Smooth muscle cell (in vitro differentiated cells): ENCODE data around the gene SBK3. TPM values are rescaled to one million over a fixed set of nuclear protein-coding genes. Genes with fewer than 3 reads are reported as not detected.

Experiments
- DNase-seq: peaks from one replicate; lab custom pipeline; 2025; ENCODE audit not compliant: unreplicated experiment; lab: John Stamatoyannopoulos, UW
- H2AFZ ChIP-seq: fragments of 200-600 bp; sonication (generic); 2 replicates; pipeline ENCODE4 v1.6.0; 2016; ENCODE audit warnings: antibody characterized with exemption, low read depth, mild to moderate bottlenecking
- H3F3A ChIP-seq: fragments of 200-600 bp; sonication (generic); 2 replicates; pipeline ENCODE4 v1.6.0; 2017; ENCODE audit warnings: antibody characterized with exemption, low read depth
- H3K27ac ChIP-seq: fragments of 200-600 bp; sonication (generic); 2 replicates; pipeline ENCODE4 v1.5.1; 2016; ENCODE audit warnings: low read depth, mild to moderate bottlenecking
- H3K27me3 ChIP-seq: fragments of 200-600 bp; sonication (generic); 2 replicates; pipeline ENCODE4 v1.6.1; 2016; ENCODE audit warnings: low read depth, mild to moderate bottlenecking
- H3K36me3 ChIP-seq: fragments of 200-600 bp; sonication (generic); 2 replicates; pipeline ENCODE4 v1.5.1; 2016; ENCODE audit warnings: low read depth
- H3K4me1 ChIP-seq: fragments of 200-600 bp; sonication (generic); 2 replicates; pipeline ENCODE4 v1.5.1; 2016; ENCODE audit warnings: low read depth
- H3K4me2 ChIP-seq: fragments of 200-600 bp; sonication (generic); 2 replicates; pipeline ENCODE4 v1.6.0; 2016; ENCODE audit warnings: mild to moderate bottlenecking
- H3K4me3 ChIP-seq: fragments of 200-600 bp; sonication (generic); 2 replicates; pipeline ENCODE4 v1.5.1; 2016; ENCODE audit warnings: mild to moderate bottlenecking
- H3K79me2 ChIP-seq: fragments of 200-600 bp; sonication (generic); 2 replicates; pipeline ENCODE4 v1.6.0; 2016; ENCODE audit warnings: low read depth, mild to moderate bottlenecking
- H3K9ac ChIP-seq: fragments of 200-600 bp; sonication (generic); 2 replicates; pipeline ENCODE4 v1.6.0; 2016; ENCODE audit warnings: low read depth
- H3K9me3 ChIP-seq: fragments of 200-600 bp; sonication (generic); replicated peaks from 2 replicates; pipeline ENCODE4 v1.5.1; 2016; ENCODE audit warnings: low read depth
- H4K20me1 ChIP-seq: fragments of 200-600 bp; sonication (generic); 2 replicates; pipeline ENCODE4 v1.6.0; 2016; ENCODE audit warnings: low read depth
- WGBS: methylation state at CpG from one replicate; pipeline ENCODE4 v1.1.7; 2016; ENCODE audit warnings: low lambda C conversion rate; 5-methylcytosine and 5-hydroxymethylcytosine counted together
- polyA plus RNA-seq: library from polyadenylated mRNA; unstranded; fragments of >200 nt; fragmentation: Nextera tagmentation; extraction: Ambion mirVana; gene quantifications from 2 replicates; pipeline ENCODE4 v1.2.1, GENCODE V29; 2016
- total RNA-seq: library from RNA; depleted of rRNA; stranded (reverse); fragments of >200 nt; gene quantifications from 2 replicates; pipeline ENCODE4 v1.2.3, GENCODE V29; 2014
- TF ChIP-seq, protein P1 (sequence below): fragments of 200-600 bp; sonication (generic); IDR thresholded peaks from 2 replicates; pipeline ENCODE4 v1.5.1; 2017; ENCODE audit warnings: borderline replicate concordance, mild to moderate bottlenecking, antibody characterized with exemption; ENCODE audit not compliant: insufficient read depth, poor library complexity, severe bottlenecking

The SBK3 gene
- total and polyA plus RNA-seq, 2 experiments from 2014 or later = not detected

DNA sequence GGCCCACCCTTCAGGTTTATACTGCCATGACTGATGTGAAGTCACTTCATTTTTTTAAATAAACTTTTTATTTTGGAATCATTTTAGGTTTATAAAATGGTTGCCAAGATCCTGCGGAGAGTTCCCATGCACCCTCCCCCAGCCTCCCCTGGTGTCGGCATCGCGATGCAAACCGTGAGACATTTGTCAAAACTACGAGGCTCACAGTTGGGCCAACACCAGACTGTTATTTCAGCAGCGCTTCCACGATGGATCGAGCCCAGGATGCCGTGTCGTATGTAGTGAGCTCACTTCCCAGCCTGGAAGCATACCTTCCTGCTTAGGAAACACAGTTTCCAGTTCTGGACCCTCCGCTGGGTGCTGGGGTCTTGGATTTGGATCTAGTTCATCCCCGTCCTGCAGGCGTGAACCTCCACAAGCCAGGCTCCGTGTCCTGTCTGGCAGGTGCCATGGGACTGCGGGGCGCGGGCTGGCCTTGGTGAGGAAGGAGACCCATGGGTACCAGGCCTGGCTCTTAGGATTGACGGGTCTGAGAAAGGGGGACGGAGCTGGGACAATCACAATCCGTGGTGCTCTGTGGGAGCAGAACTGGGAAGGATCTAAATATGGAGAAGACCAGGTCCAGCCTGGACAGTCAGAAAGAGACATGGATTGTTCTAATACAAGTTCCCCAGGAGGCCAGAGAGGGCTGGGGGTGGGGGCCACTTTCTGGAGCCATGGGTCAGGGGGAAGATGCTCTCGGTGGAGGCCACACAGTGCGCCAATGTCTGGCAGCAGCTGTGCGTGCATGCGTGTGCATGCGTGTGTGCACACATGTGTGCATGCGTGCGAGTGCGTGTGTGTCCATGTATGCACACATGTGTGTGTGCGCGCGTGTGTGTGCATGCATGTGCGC lies 6.0 kb downstream of the SBK3 start:
- Histone ChIP-seq H3K4me2 (no peak overlapping the region), H3K4me3 (no peak overlapping the region), H3K4me1 (no peaks in the 10 kb centered on the region), H3K27ac (no peak overlapping the region), H3K27me3 (no peaks in the 10 kb centered on the region), H3K9me3 (no peaks in the 10 kb centered on the region), H2AFZ (no peak overlapping the region), H3K9ac (no peak overlapping the region), H3K36me3 (no peaks in the 10 kb centered on the region), H3K79me2 (no peaks in the 10 kb centered on the region), H3F3A (no peaks in the 10 kb centered on the region), H4K20me1 (no peaks in the 10 kb centered on the region)
- TF ChIP-seq, protein P1, sequence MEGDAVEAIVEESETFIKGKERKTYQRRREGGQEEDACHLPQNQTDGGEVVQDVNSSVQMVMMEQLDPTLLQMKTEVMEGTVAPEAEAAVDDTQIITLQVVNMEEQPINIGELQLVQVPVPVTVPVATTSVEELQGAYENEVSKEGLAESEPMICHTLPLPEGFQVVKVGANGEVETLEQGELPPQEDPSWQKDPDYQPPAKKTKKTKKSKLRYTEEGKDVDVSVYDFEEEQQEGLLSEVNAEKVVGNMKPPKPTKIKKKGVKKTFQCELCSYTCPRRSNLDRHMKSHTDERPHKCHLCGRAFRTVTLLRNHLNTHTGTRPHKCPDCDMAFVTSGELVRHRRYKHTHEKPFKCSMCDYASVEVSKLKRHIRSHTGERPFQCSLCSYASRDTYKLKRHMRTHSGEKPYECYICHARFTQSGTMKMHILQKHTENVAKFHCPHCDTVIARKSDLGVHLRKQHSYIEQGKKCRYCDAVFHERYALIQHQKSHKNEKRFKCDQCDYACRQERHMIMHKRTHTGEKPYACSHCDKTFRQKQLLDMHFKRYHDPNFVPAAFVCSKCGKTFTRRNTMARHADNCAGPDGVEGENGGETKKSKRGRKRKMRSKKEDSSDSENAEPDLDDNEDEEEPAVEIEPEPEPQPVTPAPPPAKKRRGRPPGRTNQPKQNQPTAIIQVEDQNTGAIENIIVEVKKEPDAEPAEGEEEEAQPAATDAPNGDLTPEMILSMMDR = no peak
- 89% methylated on average over 32 of the region's 33 CpGs for WGBS
- DNase-seq = no peak

DNA sequence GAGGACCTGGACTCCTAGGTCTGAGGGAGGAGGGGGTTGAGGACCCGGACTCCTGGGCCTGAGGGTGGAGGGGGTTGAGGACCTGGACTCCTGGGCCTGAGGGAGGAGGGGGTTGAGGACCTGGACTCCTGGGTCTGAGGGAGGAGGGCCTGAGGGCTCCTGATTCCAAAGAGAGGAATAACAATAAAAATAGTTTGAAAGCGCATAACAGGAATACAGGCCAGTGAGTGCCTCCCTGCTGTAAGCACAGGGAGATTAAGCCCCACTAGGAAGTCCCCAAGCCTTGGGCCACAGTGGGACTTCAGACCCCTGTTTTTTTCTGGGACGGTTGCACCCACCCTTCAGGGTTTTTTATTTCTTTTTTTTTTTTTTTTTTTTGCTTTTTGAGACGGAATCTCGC lies 7.2 kb downstream of the SBK3 start:
- 89% methylated on average over 5 of the region's 5 CpGs for WGBS
- H3F3A ChIP-seq = no peaks in the 10 kb centered on the region
- TF ChIP-seq, protein P1 = no peak
- H3K27me3 ChIP-seq = no peaks in the 10 kb centered on the region
- H3K9me3 ChIP-seq = no peaks in the 10 kb centered on the region
- no peak overlapping the region for H3K4me2 ChIP-seq
- no peak overlapping the region for H3K9ac ChIP-seq
- H3K4me1 ChIP-seq = no peaks in the 10 kb centered on the region
- H3K79me2 ChIP-seq = no peaks in the 10 kb centered on the region
- H2AFZ ChIP-seq = no peak overlapping the region
- no peak for DNase-seq
- H3K4me3 ChIP-seq = no peak overlapping the region
- no peaks in the 10 kb centered on the region for H4K20me1 ChIP-seq
- H3K36me3 ChIP-seq = no peaks in the 10 kb centered on the region
- H3K27ac ChIP-seq = no peak overlapping the region

DNA sequence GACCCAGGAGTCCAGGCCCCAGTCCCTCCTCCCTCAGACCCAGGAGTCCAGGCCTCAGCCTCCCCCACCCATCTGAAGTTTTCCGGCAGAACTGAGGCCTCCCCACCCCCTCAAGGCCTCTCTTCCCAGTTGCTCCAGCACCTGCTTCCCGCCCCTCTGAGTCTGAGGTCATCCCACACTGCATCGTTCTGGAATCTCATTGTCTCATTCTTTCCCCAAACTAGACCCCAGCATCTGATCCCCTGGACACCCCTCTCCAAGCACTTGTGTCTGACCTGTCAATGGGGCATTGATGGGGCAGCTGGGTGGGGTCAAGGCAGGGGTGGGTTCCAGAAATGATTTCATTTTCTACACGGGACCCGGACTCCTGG lies 7.6 kb downstream of the SBK3 start:
- H3K9ac ChIP-seq = no peak overlapping the region
- no peaks in the 10 kb centered on the region for H3K36me3 ChIP-seq
- no peaks in the 10 kb centered on the region for H3K79me2 ChIP-seq
- no peaks in the 10 kb centered on the region for H4K20me1 ChIP-seq
- H3K4me2 ChIP-seq = no peak overlapping the region
- H2AFZ ChIP-seq = no peak overlapping the region
- 73% methylated on average over 5 of the region's 5 CpGs for WGBS
- H3K27me3 ChIP-seq = no peaks in the 10 kb centered on the region
- TF ChIP-seq, protein P1 = no peak
- no peaks in the 10 kb centered on the region for H3F3A ChIP-seq
- no peaks in the 10 kb centered on the region for H3K9me3 ChIP-seq
- no peak for DNase-seq
- no peaks in the 10 kb centered on the region for H3K4me1 ChIP-seq
- no peak overlapping the region for H3K4me3 ChIP-seq
- no peak overlapping the region for H3K27ac ChIP-seq
